Measurements from ENCODE around the gene ANXA10.
"Not testable (repeated sequence)": the region's sequence is repeated elsewhere in the genome, so short reads cannot be mapped to it uniquely, and the experiment has no call there.

ANXA10 gene

DNA sequence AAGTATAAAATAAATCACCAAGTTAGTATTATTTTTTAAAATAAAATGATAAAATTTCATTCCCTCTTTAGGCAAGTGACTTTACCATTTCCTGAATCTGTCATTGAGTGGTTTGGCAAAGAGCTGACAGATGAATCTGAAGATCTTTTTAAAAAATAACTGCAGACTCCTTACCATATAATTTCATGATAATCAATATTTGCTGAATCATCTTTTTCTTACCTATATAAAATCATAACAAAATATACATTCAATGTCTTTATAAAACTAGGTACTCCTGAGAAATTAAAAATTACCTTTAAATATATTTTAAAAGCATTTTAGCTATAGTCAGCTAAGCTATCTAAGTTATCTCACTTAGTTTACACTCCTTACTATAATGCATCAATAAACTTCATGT is 17.2 kb downstream of the ANXA10 start:
- H3K4me3 ChIP-seq (ENCODE audit: low read depth, low read length) = no peak overlapping the region
- DNase-seq (ENCODE audit: low read depth) = no peak
- TF ChIP-seq, protein P1, sequence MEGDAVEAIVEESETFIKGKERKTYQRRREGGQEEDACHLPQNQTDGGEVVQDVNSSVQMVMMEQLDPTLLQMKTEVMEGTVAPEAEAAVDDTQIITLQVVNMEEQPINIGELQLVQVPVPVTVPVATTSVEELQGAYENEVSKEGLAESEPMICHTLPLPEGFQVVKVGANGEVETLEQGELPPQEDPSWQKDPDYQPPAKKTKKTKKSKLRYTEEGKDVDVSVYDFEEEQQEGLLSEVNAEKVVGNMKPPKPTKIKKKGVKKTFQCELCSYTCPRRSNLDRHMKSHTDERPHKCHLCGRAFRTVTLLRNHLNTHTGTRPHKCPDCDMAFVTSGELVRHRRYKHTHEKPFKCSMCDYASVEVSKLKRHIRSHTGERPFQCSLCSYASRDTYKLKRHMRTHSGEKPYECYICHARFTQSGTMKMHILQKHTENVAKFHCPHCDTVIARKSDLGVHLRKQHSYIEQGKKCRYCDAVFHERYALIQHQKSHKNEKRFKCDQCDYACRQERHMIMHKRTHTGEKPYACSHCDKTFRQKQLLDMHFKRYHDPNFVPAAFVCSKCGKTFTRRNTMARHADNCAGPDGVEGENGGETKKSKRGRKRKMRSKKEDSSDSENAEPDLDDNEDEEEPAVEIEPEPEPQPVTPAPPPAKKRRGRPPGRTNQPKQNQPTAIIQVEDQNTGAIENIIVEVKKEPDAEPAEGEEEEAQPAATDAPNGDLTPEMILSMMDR (IDR thresholded peaks at IDR 0.05; ENCODE audit: control insufficient read depth, extremely low read depth, insufficient read depth) = no peak

DNA sequence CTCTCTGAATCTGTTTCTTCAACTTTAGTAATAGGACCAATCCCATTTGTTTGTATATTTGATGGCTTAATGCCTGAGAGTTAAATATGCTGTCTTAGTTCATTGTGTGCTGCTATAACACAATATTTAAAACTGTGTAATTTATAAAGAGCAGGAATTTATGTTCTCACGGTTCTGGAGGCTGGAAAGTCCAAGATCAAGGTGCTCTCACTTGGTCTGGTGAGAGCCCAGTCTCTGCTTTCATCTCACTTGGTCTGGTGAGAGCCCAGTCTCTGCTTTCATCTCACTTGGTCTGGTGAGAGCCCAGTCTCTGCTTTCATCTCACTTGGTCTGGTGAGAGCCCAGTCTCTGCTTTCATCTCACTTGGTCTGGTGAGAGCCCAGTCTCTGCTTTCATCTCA is 20.7 kb downstream of the ANXA10 start:
- not testable (repeated sequence) for H3K4me3 ChIP-seq (ENCODE audit: low read depth, low read length); DNase-seq (ENCODE audit: low read depth)

DNA sequence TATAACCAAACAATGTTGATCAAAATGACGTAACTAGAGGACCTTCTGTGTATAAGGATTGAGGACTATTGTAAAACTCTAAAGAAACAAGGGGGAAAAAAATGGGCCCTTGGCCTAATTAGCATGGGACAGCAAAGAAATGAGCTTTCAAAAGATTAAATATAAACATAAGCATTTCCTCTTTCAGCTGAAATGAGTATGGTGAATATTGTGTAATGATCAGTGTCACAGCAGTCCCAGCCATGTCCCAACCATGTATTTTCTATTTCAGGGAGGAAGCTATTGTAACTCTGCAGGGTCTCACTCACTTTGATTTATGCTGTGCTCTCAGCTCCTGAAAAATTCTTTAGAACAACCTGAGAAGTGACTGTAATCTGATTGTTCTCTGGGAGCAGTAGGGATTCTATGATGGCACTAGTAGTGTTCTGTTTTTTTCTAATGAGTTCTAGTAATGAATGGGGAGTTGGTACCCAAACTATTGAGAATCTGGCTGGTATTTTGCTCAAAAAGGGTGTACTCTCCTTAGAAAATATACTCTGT is 25.8 kb downstream of the ANXA10 start:
- no peak overlapping the region for H3K4me3 ChIP-seq (ENCODE audit: low read depth, low read length)
- DNase-seq (ENCODE audit: low read depth) = no peak
- TF ChIP-seq, protein P1 (IDR thresholded peaks at IDR 0.05; ENCODE audit: control insufficient read depth, extremely low read depth, insufficient read depth) = no peak

DNA sequence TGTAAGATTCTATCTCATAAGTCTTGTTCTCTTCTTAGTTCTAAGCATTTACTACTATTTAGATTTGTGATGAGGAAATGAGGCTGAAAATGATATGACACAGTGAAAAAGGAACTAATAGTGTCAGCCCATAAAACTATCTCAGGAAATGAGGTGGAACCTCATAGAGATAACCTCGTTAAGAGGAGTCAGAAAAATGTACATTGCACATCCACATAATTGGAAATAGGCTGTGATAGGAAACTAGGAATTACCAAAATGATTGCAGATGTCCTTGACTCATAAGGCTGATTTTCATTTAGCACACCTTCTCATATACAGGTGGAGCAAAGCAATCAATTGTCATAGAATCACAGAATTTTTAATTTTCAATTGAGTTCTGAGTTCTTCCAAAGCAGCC is 26.8 kb downstream of the ANXA10 start:
- TF ChIP-seq, protein P1 (IDR thresholded peaks at IDR 0.05; ENCODE audit: control insufficient read depth, extremely low read depth, insufficient read depth) = no peak
- H3K4me3 ChIP-seq (ENCODE audit: low read depth, low read length) = no peak overlapping the region
- DNase-seq (ENCODE audit: low read depth) = no peak

DNA sequence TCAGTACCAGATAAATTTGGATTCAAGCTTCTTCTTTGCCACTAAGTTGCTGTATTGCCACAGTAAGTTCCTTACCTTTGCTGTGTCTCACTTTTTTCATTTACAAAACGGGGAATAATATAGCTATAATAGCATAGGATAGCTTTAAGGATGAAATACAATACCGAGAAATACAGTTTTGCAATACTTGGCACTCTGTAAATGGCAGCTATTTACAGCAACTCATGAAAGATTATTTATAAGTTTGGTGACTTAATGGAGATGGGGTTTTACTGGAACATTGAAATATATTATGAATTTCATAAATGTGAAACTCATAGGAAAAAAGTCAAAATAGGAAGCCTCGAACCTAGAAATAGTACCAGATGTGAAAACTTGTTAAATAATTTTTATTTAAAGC is 27.6 kb downstream of the ANXA10 start:
- H3K4me3 ChIP-seq (ENCODE audit: low read depth, low read length) = no peak overlapping the region
- TF ChIP-seq, protein P1 (IDR thresholded peaks at IDR 0.05; ENCODE audit: control insufficient read depth, extremely low read depth, insufficient read depth) = no peak
- DNase-seq (ENCODE audit: low read depth) = no peak

DNA sequence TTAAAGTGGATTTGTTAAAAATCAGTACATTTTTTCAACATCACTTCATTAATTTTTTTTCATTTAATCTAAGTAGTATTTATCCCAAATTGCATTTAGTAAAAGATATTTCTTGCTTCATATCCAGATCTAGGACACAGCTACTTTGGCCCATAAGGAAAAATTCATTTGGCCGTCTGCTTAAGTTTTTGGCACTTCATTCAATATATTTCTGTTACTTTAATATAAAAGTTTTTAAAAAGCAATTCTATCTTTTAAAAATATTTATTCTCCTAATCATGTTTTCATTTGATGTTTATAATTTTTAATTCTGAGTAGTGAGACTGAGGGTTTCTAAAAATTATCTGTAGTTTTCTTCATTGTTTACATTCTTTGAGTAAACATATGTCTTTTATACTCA is 28.5 kb downstream of the ANXA10 start:
- TF ChIP-seq, protein P1 (IDR thresholded peaks at IDR 0.05; ENCODE audit: control insufficient read depth, extremely low read depth, insufficient read depth) = no peak
- no peak overlapping the region for H3K4me3 ChIP-seq (ENCODE audit: low read depth, low read length)
- DNase-seq (ENCODE audit: low read depth) = no peak

DNA sequence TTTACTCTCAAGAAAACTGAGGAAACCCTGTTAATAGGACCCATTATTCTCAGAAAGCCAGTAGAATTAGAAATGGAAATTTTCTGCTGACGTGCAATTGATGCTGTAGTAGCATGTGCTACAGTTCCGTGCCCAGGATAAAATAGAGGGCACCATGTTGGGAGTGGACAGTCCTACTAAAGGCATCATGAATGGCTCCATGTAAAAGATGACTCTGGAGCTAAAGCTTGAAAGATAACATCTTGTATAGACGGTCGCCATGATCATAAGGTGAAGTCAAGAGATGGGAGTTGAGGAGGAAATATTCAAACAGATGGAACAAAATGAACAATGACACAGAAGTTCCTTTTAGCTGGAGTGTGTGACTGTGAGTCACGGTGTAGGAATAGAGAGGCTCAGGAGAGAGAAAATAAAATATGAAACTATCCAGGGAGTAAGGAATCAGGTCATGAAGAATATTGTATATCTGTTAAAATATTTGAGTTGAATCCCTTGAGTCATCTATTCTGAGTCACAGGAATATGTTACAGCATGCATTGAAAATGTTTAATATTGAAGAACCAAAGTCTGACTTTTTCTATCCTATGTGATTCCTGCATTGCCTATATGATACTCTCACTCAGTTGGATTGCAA is 31.8 kb downstream of the ANXA10 start:
- no peak overlapping the region for H3K4me3 ChIP-seq (ENCODE audit: low read depth, low read length)
- DNase-seq (ENCODE audit: low read depth) = no peak
- TF ChIP-seq, protein P1 (IDR thresholded peaks at IDR 0.05; ENCODE audit: control insufficient read depth, extremely low read depth, insufficient read depth) = no peak

Data from LNCaP clone FGC (cell line).